Keratinocyte (primary cell): ENCODE measurements around the gene ACACB. TPM values are rescaled to one million over a fixed set of nuclear protein-coding genes. Genes with fewer than 3 reads are reported as not detected.

Experiments used
- DNase-seq: peaks from one replicate; pipeline ENCODE4 v3.0.0-alpha.2; 2011; ENCODE audit warnings: low read depth, missing footprints, low spot score
- FAIRE-seq: peaks from 2 replicates; lab custom pipeline; 2011; peaks lifted over from hg19 to GRCh38; lab: Jason Lieb, UNC
- H2AFZ ChIP-seq: 2 replicates; pipeline ENCODE4 v1.6.0; 2012; ENCODE audit warnings: low read length, control low read depth, inconsistent platforms; ENCODE audit not compliant: control insufficient read depth
- H3K27ac ChIP-seq: 2 replicates; pipeline ENCODE4 v1.5.1; 2011; ENCODE audit warnings: low read length; ENCODE audit not compliant: control insufficient read depth, insufficient read depth
- H3K27me3 ChIP-seq: 3 replicates; pipeline ENCODE4 v1.6.0; 2011; ENCODE audit warnings: low read length; ENCODE audit not compliant: control insufficient read depth, insufficient read depth; ENCODE audit errors: extremely low read depth
- H3K36me3 ChIP-seq, 2 experiments: 2 replicates in 1 of 2; 3 replicates in 1 of 2; pipeline ENCODE4 v1.5.1; 2011; ENCODE audit warnings: low read length in 2 of 2, mild to moderate bottlenecking in 1 of 2; ENCODE audit not compliant: control insufficient read depth in 2 of 2, insufficient read depth in 2 of 2; ENCODE audit errors: extremely low read depth in 1 of 2
- H3K4me1 ChIP-seq: 3 replicates; pipeline ENCODE4 v1.5.1; 2011; ENCODE audit warnings: low read length; ENCODE audit not compliant: control insufficient read depth, insufficient read depth; ENCODE audit errors: extremely low read depth
- H3K4me2 ChIP-seq: 3 replicates; pipeline ENCODE4 v1.6.0; 2011; ENCODE audit warnings: low read depth, low read length; ENCODE audit not compliant: control insufficient read depth, insufficient read depth; ENCODE audit errors: extremely low read depth
- H3K4me3 ChIP-seq, 3 experiments: fragments of 200-600 bp in 1 of 3; sonication (generic) in 1 of 3; 2 replicates in 2 of 3; 3 replicates in 1 of 3; pipeline ENCODE4 v1.5.1; 2011 to 2016; ENCODE audit warnings: low read length in 3 of 3, mild to moderate bottlenecking in 3 of 3, control low read depth in 2 of 3, inconsistent platforms in 1 of 3, low read depth in 1 of 3, mixed read lengths in 1 of 3, mixed run types in 1 of 3, moderate library complexity in 1 of 3; ENCODE audit not compliant: control insufficient read depth in 2 of 3, insufficient read depth in 2 of 3; ENCODE audit errors: extremely low read depth in 1 of 3
- H3K79me2 ChIP-seq: 2 replicates; pipeline ENCODE4 v1.6.0; 2012; ENCODE audit warnings: low read length; ENCODE audit not compliant: control insufficient read depth, insufficient read depth
- H3K9ac ChIP-seq: 3 replicates; pipeline ENCODE4 v1.6.0; 2011; ENCODE audit warnings: low read length; ENCODE audit not compliant: control insufficient read depth, insufficient read depth; ENCODE audit errors: extremely low read depth
- H3K9me1 ChIP-seq: 3 replicates; pipeline ENCODE4 v1.6.0; 2011; ENCODE audit warnings: low read length; ENCODE audit not compliant: control insufficient read depth, insufficient read depth; ENCODE audit errors: extremely low read depth
- H3K9me3 ChIP-seq: 2 replicates; pipeline ENCODE4 v1.5.1; 2012; ENCODE audit warnings: low read depth, low read length; ENCODE audit not compliant: control insufficient read depth
- H4K20me1 ChIP-seq: 3 replicates; pipeline ENCODE4 v1.6.0; 2011; ENCODE audit warnings: low read length; ENCODE audit not compliant: control insufficient read depth, insufficient read depth; ENCODE audit errors: extremely low read depth
- EZH2 ChIP-seq: IDR thresholded peaks from one replicate; pipeline ENCODE4 v1.6.1; 2012; ENCODE audit warnings: inconsistent platforms, mild to moderate bottlenecking, low read length, moderate library complexity
- dilution Hi-C: fragments of 300-500 bp; cut with MboI; formaldehyde crosslinking; loops from one replicate; pipeline ENCODE4 v1.7.0; 2020; ENCODE audit warnings: low sequenced_read_pairs; ENCODE audit not compliant: extremely low pct_ligation_motif_present
- polyA plus RNA-seq, 5 experiments: library from polyadenylated mRNA; depleted of rRNA in 3 of 5; stranded (reverse) in 3 of 5; stranded (forward) in 1 of 5; unstranded in 1 of 5; fragments of >200 nt; gene quantifications; 1 replicate in 1 of 5; 2 replicates in 3 of 5; 3 replicates in 1 of 5; pipeline versions ENCODE4 v1.2.1 to v1.2.3, GENCODE V29; 2011 to 2012; ENCODE audit warnings: missing spikeins in 2 of 5, low read depth in 1 of 5, low replicate concordance in 1 of 5
- TF ChIP-seq, protein P1 (sequence below), 3 experiments: IDR thresholded peaks in 1 of 3; conservative IDR thresholded peaks in 1 of 3; optimal IDR thresholded peaks in 1 of 3; 2 replicates in 2 of 3; 3 replicates in 1 of 3; pipeline versions ENCODE3 to v1.5.1; 2011; ENCODE audit warnings: low read length in 3 of 3, mild to moderate bottlenecking in 3 of 3, moderate library complexity in 2 of 3, control low read depth in 1 of 3, inconsistent platforms in 1 of 3; ENCODE audit not compliant: insufficient read depth in 2 of 3; ENCODE audit errors: extremely low read depth in 1 of 3

ACACB gene
- polyA plus RNA-seq, 1 donor (not counting 4 experiments of a cell fraction or from before 2014, with no cell fraction given), result 1.3 TPM

DNA sequence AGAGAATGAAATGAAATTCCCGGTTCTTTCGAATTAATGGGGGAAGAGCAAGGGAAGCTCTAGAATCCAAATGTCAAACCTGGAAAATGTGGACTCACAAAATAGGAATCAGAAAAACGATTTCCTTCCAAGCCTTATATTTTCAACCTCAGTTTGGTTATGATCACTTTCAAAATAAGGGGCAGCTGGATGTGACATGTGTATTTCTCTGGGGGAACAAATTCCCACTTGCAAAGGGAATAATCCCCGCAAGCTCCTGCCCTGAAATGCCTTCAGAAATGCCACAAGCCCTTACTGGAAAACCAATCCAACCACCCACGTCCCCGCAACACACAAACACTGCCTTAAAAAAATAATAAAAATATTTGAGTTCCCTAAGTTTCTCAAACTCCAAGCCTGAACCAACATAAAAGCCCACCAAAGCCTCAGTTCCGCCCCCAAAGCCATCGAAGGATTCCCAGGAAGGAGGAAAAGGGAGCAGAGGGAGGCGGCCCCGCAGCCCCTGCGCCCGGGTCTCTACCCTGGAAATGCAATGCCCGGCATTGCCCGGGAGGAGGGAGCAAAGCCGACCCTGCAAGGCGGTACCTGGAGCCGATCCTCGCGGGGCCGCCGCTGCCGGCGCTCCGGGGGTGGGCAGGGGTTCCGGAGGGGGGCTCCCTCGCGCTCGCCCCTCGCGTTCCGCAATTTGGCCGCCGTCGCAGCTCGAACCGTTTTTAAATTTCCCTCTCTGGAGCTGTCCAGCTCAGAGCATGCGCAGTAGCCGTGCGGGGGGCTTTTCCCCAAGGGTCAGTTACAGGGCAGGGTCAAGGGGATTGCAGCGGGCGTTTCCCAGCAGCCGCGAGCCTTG lies 192.4 kb downstream of the ACACB start, which contains the start of gene FOXN4:
Gene FOXN4 (minus strand): TSS at position 751 of the 847 bp plus-strand sequence. CDS start 963 bp downstream, outside the sequence.
- DNase-seq (no peak), FAIRE-seq (no peak)
- H4K20me1 ChIP-seq, result no peaks in the 10 kb centered on the region
- H3K27ac ChIP-seq, result no peak within 1 kb of the TSS
- H3K4me2 ChIP-seq, result peak within 1 kb of the TSS; percentile 70
- peak within 1 kb of the TSS in 2 of 3 experiments; percentile 35 to 57 for H3K4me3 ChIP-seq
- H3K4me1 ChIP-seq, result peaks cover 6% of the 10 kb centered on the region
- peaks cover 60% of the 10 kb centered on the region for H3K27me3 ChIP-seq
- no peaks in the 10 kb centered on the region for H3K9me3 ChIP-seq
- H3K9me1 ChIP-seq, result no peaks in the 10 kb centered on the region
- TF ChIP-seq, protein P1, sequence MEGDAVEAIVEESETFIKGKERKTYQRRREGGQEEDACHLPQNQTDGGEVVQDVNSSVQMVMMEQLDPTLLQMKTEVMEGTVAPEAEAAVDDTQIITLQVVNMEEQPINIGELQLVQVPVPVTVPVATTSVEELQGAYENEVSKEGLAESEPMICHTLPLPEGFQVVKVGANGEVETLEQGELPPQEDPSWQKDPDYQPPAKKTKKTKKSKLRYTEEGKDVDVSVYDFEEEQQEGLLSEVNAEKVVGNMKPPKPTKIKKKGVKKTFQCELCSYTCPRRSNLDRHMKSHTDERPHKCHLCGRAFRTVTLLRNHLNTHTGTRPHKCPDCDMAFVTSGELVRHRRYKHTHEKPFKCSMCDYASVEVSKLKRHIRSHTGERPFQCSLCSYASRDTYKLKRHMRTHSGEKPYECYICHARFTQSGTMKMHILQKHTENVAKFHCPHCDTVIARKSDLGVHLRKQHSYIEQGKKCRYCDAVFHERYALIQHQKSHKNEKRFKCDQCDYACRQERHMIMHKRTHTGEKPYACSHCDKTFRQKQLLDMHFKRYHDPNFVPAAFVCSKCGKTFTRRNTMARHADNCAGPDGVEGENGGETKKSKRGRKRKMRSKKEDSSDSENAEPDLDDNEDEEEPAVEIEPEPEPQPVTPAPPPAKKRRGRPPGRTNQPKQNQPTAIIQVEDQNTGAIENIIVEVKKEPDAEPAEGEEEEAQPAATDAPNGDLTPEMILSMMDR (optimal IDR thresholded peaks at IDR 0.05 in 1 of 3, IDR thresholded peaks at IDR 0.05 in 1 of 3, conservative IDR thresholded peaks at IDR 0.05 in 1 of 3; ENCODE audit: extremely low read depth in 1 of 3, insufficient read depth in 2 of 3, low read length in 3 of 3), result no peak
- TF ChIP-seq EZH2, result peak; percentile 77
- dilution Hi-C loops, result no loop called here
- H3K36me3 ChIP-seq, result no peaks in the 10 kb centered on the region
- no peak within 1 kb of the TSS for H2AFZ ChIP-seq
- no peak within 1 kb of the TSS for H3K9ac ChIP-seq
- no peaks in the 10 kb centered on the region for H3K79me2 ChIP-seq

- Histone ChIP-seq H3K4me3 (peak overlapping the region in 2 of 3 experiments; percentile 35 to 57), H3K9ac (no peak overlapping the region), H3K4me2 (peak overlapping the region; percentile 70), H3K9me1 (no peaks in the 10 kb centered on the region), H3K36me3 (no peaks in the 10 kb centered on the region), H3K9me3 (no peaks in the 10 kb centered on the region), H3K4me1 (peaks cover 6% of the 10 kb centered on the region), H3K79me2 (no peaks in the 10 kb centered on the region), H2AFZ (no peak overlapping the region), H3K27me3 (peaks cover 63% of the 10 kb centered on the region), H4K20me1 (no peaks in the 10 kb centered on the region), H3K27ac (no peak overlapping the region)
- TF ChIP-seq, protein P1 (optimal IDR thresholded peaks at IDR 0.05 in 1 of 3, IDR thresholded peaks at IDR 0.05 in 1 of 3, conservative IDR thresholded peaks at IDR 0.05 in 1 of 3; ENCODE audit: extremely low read depth in 1 of 3, insufficient read depth in 2 of 3, low read length in 3 of 3), result no peak
- TF ChIP-seq EZH2, result peak; percentile 70
- no peak for FAIRE-seq
- DNase-seq, result no peak
- dilution Hi-C loops, result no loop called here
Observed at GRCh38 chr12:109309381-109310246, 193.2 kb downstream of the ACACB start.
